Measurements from ENCODE around the gene PHKB. TPM values are rescaled to one million over a fixed set of nuclear protein-coding genes. Genes with fewer than 3 reads are reported as not detected.

PHKB gene
- total RNA-seq, 4 donors from 2014 or later = 71.4 to 114 (median 90.1) TPM

DNA sequence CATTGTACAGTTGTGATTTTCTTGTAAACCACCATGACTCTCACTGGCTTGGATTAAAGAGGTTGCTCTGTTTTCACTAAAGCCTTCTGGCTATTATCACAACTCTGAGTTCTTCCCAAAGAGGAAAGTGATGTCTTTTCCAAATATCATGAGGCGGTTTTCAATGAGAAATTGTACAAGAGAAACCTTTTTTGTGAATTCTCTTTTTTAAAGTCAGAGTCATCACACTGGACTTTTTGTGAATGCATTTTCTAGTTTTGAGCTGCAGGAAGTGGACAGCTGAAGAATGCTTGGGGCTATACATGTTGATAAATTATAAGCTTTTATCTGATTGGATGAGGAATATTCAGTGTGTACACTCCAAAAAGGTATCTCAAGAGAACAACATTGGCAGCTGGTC is 100.2 kb downstream of the PHKB start:
- TF ChIP-seq, protein P1, sequence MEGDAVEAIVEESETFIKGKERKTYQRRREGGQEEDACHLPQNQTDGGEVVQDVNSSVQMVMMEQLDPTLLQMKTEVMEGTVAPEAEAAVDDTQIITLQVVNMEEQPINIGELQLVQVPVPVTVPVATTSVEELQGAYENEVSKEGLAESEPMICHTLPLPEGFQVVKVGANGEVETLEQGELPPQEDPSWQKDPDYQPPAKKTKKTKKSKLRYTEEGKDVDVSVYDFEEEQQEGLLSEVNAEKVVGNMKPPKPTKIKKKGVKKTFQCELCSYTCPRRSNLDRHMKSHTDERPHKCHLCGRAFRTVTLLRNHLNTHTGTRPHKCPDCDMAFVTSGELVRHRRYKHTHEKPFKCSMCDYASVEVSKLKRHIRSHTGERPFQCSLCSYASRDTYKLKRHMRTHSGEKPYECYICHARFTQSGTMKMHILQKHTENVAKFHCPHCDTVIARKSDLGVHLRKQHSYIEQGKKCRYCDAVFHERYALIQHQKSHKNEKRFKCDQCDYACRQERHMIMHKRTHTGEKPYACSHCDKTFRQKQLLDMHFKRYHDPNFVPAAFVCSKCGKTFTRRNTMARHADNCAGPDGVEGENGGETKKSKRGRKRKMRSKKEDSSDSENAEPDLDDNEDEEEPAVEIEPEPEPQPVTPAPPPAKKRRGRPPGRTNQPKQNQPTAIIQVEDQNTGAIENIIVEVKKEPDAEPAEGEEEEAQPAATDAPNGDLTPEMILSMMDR (IDR thresholded peaks at IDR 0.05; ENCODE audit: low read depth) = no peak

DNA sequence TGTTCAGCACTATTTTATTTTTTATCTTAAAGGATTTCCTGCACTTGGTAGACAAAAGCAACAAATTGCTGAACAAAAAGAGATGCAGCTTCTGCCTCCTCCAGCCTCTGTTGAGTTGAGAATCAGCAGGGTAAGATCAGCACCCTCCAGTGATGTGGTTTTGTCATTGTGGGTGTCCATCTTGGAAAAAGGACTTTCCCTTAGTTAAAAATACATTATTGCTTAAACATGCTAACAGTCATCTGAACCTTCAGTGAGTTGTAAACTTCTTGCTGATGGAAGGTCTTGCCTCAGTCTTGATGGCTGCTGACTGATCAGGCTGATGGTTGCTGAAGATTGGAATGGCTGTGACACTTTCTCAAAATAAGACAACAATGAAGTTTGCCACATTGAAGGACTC is 101.2 kb downstream of the PHKB start:
- TF ChIP-seq, protein P1 (IDR thresholded peaks at IDR 0.05; ENCODE audit: low read depth) = no peak

DNA sequence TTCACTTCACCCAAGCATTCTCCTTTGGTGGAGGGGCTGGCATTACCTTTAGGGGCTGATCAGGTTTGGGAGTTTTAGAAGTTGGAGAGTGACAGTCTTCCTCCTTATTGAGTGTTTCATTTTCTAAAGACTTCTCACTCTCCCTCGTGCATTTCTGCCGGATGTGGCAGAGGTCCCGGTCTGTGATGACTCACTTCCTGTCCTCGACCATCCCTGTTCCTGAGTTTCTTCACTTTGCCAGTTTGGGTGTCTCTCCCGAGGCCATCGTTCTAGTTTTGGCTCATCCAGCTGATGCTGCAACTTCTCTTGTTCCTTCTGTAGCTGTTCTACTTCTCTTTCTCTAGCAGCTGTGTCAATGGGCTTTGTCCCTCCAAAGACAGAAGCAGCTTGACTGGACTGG is 104.3 kb downstream of the PHKB start:
- TF ChIP-seq, protein P1 (IDR thresholded peaks at IDR 0.05; ENCODE audit: low read depth) = no peak

DNA sequence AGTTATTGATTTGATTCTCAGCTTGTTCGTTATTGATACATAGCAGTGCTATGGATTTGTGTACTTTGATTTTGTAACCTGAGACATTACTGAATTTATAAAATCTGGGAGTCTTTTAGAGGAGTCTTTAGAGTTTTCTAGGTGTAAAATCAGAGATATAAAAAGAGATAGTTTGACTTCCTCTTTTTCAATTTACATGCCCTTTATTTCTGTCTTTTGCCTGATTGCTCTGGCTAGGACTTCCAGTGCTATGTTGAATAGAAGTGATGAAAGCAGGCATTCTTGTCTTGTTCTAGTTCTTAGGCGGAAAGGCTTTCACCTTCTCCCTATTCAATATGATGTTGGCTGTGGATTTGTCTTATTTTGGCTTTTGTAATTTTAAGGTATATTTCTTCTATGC is 106.2 kb downstream of the PHKB start:
- TF ChIP-seq, protein P1 (IDR thresholded peaks at IDR 0.05; ENCODE audit: low read depth) = no peak

DNA sequence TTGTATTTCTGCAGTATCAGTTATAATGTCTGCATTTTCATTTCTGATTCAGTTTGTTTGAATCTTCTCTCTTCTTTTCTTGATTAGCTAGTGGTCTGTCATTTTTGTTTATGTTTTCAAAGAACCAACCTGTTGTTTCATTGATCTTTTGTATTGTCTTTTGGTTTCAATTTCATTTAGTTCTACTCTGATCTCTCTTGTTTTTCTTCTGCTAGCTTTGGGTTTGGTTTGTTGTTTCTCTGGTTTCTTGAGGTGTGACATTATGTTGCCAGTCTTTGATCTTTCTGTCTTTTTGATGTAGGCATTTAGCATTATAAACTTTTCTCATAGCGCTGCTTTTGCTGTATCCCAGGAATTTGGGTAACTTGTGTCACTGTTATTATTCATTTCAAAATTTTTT is 107.2 kb downstream of the PHKB start:
- TF ChIP-seq, protein P1 (IDR thresholded peaks at IDR 0.05; ENCODE audit: low read depth) = no peak

DNA sequence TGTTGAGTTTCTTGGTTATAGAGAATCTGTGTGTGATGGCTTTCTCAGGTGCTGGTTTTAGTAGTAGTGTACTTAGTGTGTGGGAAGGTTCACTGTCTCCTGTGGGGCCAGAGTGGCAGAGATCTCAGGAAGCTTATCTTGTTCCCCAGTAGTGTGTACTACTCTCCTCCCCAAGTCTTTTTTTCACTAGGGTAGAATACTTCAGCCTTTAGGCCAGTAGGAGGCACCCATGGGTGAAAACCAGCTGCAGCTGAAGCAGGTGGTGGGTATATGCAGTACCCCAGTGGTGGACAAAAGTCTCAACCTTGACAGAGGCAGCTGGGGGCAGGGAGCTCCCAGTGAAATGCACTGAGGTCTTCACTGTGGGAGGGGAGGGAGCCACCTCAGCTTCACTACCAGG is 109.9 kb downstream of the PHKB start:
- TF ChIP-seq, protein P1 (IDR thresholded peaks at IDR 0.05; ENCODE audit: low read depth) = no peak

DNA sequence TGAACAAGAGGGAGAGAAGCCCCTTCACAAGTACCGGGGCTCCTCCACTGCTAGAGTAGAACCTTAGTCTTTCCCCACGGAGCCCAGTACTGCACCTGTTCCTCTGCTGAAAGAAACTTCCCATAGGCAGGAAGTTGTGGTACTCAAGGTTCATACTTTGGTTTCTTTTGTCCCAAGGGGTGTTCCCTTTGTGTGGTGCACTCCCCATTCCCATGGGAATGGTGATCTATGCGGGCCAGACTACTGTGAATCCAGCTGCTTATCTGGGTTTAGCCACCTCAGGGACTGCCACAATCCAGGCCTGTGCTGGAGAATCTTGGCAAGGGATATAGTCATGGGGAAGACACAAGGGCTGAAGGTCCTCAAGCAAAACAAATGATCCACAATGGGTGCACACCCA is 110.6 kb downstream of the PHKB start:
- TF ChIP-seq, protein P1 (IDR thresholded peaks at IDR 0.05; ENCODE audit: low read depth) = no peak
